H9 (cell line): ENCODE data around the gene DPH1. TPM values are rescaled to one million over a fixed set of nuclear protein-coding genes. Genes with fewer than 3 reads are reported as not detected.

Experiments used
- DNase-seq: peaks from one replicate; pipeline ENCODE4 v3.0.0-alpha.2; 2017
- H2AFZ ChIP-seq: one replicate; pipeline ENCODE4 v1.6.1; 2013; ENCODE audit warnings: mild to moderate bottlenecking, low read length, control low read depth, moderate library complexity
- H2AK5ac ChIP-seq: 2 replicates; pipeline ENCODE4 v1.6.1; 2013; ENCODE audit warnings: low read length, control low read depth, mixed read lengths; ENCODE audit not compliant: insufficient read length
- H2BK120ac ChIP-seq: one replicate; pipeline ENCODE4 v1.6.1; 2013; ENCODE audit warnings: low read depth, mild to moderate bottlenecking, low read length, control low read depth, inconsistent platforms; ENCODE audit not compliant: poor library complexity, severe bottlenecking
- H2BK12ac ChIP-seq: 2 replicates; pipeline ENCODE4 v1.6.1; 2013; ENCODE audit warnings: low read length, control low read depth, mixed read lengths, low read depth; ENCODE audit not compliant: insufficient read length
- H2BK15ac ChIP-seq: 2 replicates; pipeline ENCODE4 v1.6.1; 2013; ENCODE audit warnings: low read depth, low read length, control low read depth
- H2BK20ac ChIP-seq: one replicate; pipeline ENCODE4 v1.6.1; 2013; ENCODE audit warnings: low read depth, mild to moderate bottlenecking, low read length, control low read depth, inconsistent platforms; ENCODE audit not compliant: poor library complexity, severe bottlenecking
- H2BK5ac ChIP-seq: 2 replicates; pipeline ENCODE4 v1.6.1; 2013; ENCODE audit warnings: low read length, control low read depth, mixed read lengths; ENCODE audit not compliant: insufficient read length
- H3K14ac ChIP-seq: 2 replicates; pipeline ENCODE4 v1.6.1; 2013; ENCODE audit warnings: low read length, control low read depth; ENCODE audit not compliant: insufficient read depth
- H3K18ac ChIP-seq: 2 replicates; pipeline ENCODE4 v1.6.1; 2013; ENCODE audit warnings: low read depth, mild to moderate bottlenecking, mixed read lengths, low read length, control low read depth; ENCODE audit not compliant: insufficient read length
- H3K23ac ChIP-seq: 2 replicates; pipeline ENCODE4 v1.6.1; 2013; ENCODE audit warnings: low read length, control low read depth, mixed read lengths, low read depth; ENCODE audit not compliant: insufficient read length
- H3K23me2 ChIP-seq: 2 replicates; pipeline ENCODE4 v1.6.1; 2013; ENCODE audit warnings: low read depth, mild to moderate bottlenecking, mixed read lengths, low read length, control low read depth; ENCODE audit not compliant: insufficient read length, poor library complexity, severe bottlenecking
- H3K27ac ChIP-seq: 2 replicates; pipeline ENCODE4 v1.5.1; 2013; ENCODE audit warnings: low read length, control low read depth, mixed read lengths, low read depth; ENCODE audit not compliant: insufficient read length
- H3K27me3 ChIP-seq: 2 replicates; pipeline ENCODE4 v1.6.1; 2013; ENCODE audit warnings: low read length, control low read depth, inconsistent platforms; ENCODE audit not compliant: insufficient read depth
- H3K4ac ChIP-seq: 2 replicates; pipeline ENCODE4 v1.6.1; 2013; ENCODE audit warnings: low read depth, mild to moderate bottlenecking, control low read depth, inconsistent platforms, low read length, moderate library complexity
- H3K4me1 ChIP-seq: 2 replicates; pipeline ENCODE4 v1.6.1; 2013; ENCODE audit warnings: low read length, control low read depth, inconsistent platforms; ENCODE audit not compliant: insufficient read depth
- H3K4me2 ChIP-seq: 2 replicates; pipeline ENCODE4 v1.6.1; 2013; ENCODE audit warnings: low read length, control low read depth, mixed read lengths; ENCODE audit not compliant: insufficient read length, insufficient read depth
- H3K56ac ChIP-seq: 2 replicates; pipeline ENCODE4 v1.6.1; 2013; ENCODE audit warnings: low read depth, mild to moderate bottlenecking, mixed read lengths, low read length, control low read depth; ENCODE audit not compliant: insufficient read length
- H3K79me1 ChIP-seq: 2 replicates; pipeline ENCODE4 v1.6.1; 2013; ENCODE audit warnings: low read depth, mild to moderate bottlenecking, moderate library complexity, low read length, control low read depth, inconsistent platforms; ENCODE audit not compliant: insufficient read depth, poor library complexity, severe bottlenecking
- H3K79me2 ChIP-seq: 2 replicates; pipeline ENCODE4 v1.6.1; 2013; ENCODE audit warnings: low read length, control low read depth, inconsistent platforms; ENCODE audit not compliant: insufficient read depth
- H3K9ac ChIP-seq: 2 replicates; pipeline ENCODE4 v1.6.1; 2013; ENCODE audit warnings: low read length, control low read depth, mixed read lengths; ENCODE audit not compliant: insufficient read length; ENCODE audit errors: extremely low read depth
- H3K9me3 ChIP-seq: one replicate; pipeline ENCODE4 v1.6.1; 2013; ENCODE audit warnings: low read depth, low read length, inconsistent platforms; ENCODE audit not compliant: control insufficient read depth
- H3T11ph ChIP-seq: one replicate; pipeline ENCODE4 v1.6.1; 2013; ENCODE audit warnings: mild to moderate bottlenecking, low read length, control low read depth, inconsistent platforms
- H4K20me1 ChIP-seq: one replicate; pipeline ENCODE4 v1.6.1; 2013; ENCODE audit not compliant: control insufficient read depth, insufficient read length, insufficient read depth
- H4K5ac ChIP-seq: 2 replicates; pipeline ENCODE4 v1.6.1; 2013; ENCODE audit warnings: low read depth, mild to moderate bottlenecking, mixed read lengths, low read length, control low read depth; ENCODE audit not compliant: insufficient read length
- H4K8ac ChIP-seq: replicated peaks from 2 replicates; pipeline ENCODE4 v1.6.1; 2013; ENCODE audit warnings: low read length, control low read depth, mixed read lengths, low read depth; ENCODE audit not compliant: insufficient read length
- H4K91ac ChIP-seq: 2 replicates; pipeline ENCODE4 v1.6.1; 2013; ENCODE audit warnings: low read depth, mild to moderate bottlenecking, moderate library complexity, mixed read lengths, low read length, control low read depth; ENCODE audit not compliant: insufficient read length
- H3K27ac Mint-ChIP-seq, 3 experiments: 2 replicates in 2 of 3; 3 replicates in 1 of 3; pipeline ENCODE4 v1.8.0; 2020 to 2021; ENCODE audit warnings: mixed read lengths in 3 of 3, mild to moderate bottlenecking in 1 of 3, moderate library complexity in 1 of 3
- H3K27me3 Mint-ChIP-seq: 2 replicates; pipeline ENCODE4 v1.8.0; 2021; ENCODE audit warnings: low read depth, mild to moderate bottlenecking, moderate library complexity, mixed read lengths
- H3K36me3 Mint-ChIP-seq, 3 experiments: 2 replicates in 2 of 3; 3 replicates in 1 of 3; pipeline ENCODE4 v1.8.0; 2020 to 2021; ENCODE audit warnings: low read depth in 3 of 3, mixed read lengths in 3 of 3; ENCODE audit not compliant: insufficient read depth in 1 of 3
- H3K4me1 Mint-ChIP-seq, 2 experiments: 2 replicates each; pipeline ENCODE4 v1.8.0; 2020; ENCODE audit warnings: mixed read lengths in 2 of 2
- H3K4me3 Mint-ChIP-seq, 2 experiments: 2 replicates in 1 of 2; 3 replicates in 1 of 2; pipeline ENCODE4 v1.8.0; 2020 to 2021; ENCODE audit warnings: mild to moderate bottlenecking in 2 of 2, mixed read lengths in 2 of 2, moderate library complexity in 1 of 2
- H3K9me3 Mint-ChIP-seq, 2 experiments: 2 replicates in 1 of 2; 3 replicates in 1 of 2; pipeline ENCODE4 v1.8.0; 2020; ENCODE audit warnings: mild to moderate bottlenecking in 2 of 2, mixed read lengths in 2 of 2, moderate library complexity in 1 of 2
- CTCF ChIP-seq: fragments of 200-600 bp; sonication (generic); conservative IDR thresholded peaks from 3 replicates; pipeline ENCODE4 v1.8.0; 2021; ENCODE audit warnings: antibody characterized with exemption, mild to moderate bottlenecking
- WGBS: extraction: QIAGEN DNeasy Blood & Tissue Kit; methylation state at CpG from one replicate; pipeline ENCODE4 v1.1.7; 2013; ENCODE audit warnings: missing lambda C conversion rate, low lambda C conversion rate, mixed read lengths; ENCODE audit not compliant: insufficient read length; ENCODE audit errors: extremely low coverage; 5-methylcytosine and 5-hydroxymethylcytosine counted together
- total RNA-seq: library from RNA; stranded (reverse); gene quantifications from 2 replicates; pipeline ENCODE4 v1.2.1, GENCODE V29; 2021

DPH1 gene
- total RNA-seq, 1 experiment from 2014 or later = 27.5 TPM

- Histone ChIP-seq H3K27ac (no peak overlapping the region), H3K14ac (no peak overlapping the region), H2BK20ac (no peak overlapping the region), H3K79me1 (no peaks in the 10 kb centered on the region), H3K4ac (no peak overlapping the region), H2BK15ac (no peak overlapping the region), H3K9ac (no peak overlapping the region), H3K9me3 (no peaks in the 10 kb centered on the region), H4K20me1 (no peaks in the 10 kb centered on the region), H4K8ac (no peak overlapping the region), H2AK5ac (no peak overlapping the region), H3K56ac (no peak overlapping the region), H3K27me3 (peaks cover 26% of the 10 kb centered on the region), H2AFZ (no peak overlapping the region), H3K79me2 (no peaks in the 10 kb centered on the region), H2BK5ac (no peak overlapping the region), H3K18ac (no peak overlapping the region), H2BK12ac (no peak overlapping the region), H3T11ph (no peak overlapping the region), H4K5ac (no peak overlapping the region), H4K91ac (no peak overlapping the region), H2BK120ac (no peak overlapping the region), H3K23me2 (peaks cover 3% of the 10 kb centered on the region), H3K4me2 (no peak overlapping the region), H3K23ac (no peak overlapping the region), H3K4me1 (peaks cover 5% of the 10 kb centered on the region; the same call in 1 of the 2 replicates)
- no peaks in the 10 kb centered on the region for H3K9me3 Mint-ChIP-seq
- no peak overlapping the region; a peak in 1 of 5 replicates for H3K4me3 Mint-ChIP-seq
- no peak for TF ChIP-seq CTCF
- no peak for DNase-seq
- 0 out of 7 replicates have a peak overlapping the region, but pooled peaks of 1 of the 3 experiments have one; percentile 57 for H3K27ac Mint-ChIP-seq
- peaks cover 30 to 41% of the 10 kb centered on the region in 2 experiments for H3K4me1 Mint-ChIP-seq
- WGBS = no CpG with 5 or more reads among the region's 6 CpGs
- H3K36me3 Mint-ChIP-seq = peaks cover 0 to 27% (median 17%) of the 10 kb centered on the region in 3 experiments
- peaks cover 45% of the 10 kb centered on the region for H3K27me3 Mint-ChIP-seq
Measured at GRCh38 chr17:2060385-2060658, 30.4 kb downstream of the DPH1 start.
